GM19467 (cell line): ENCODE data around the gene GAMT.

Experiments used
- ATAC-seq: cut with Tn5 transposase; IDR thresholded peaks from one replicate; pipeline ENCODE4 v1.9.1; 2021; ENCODE audit warnings: mild to moderate bottlenecking, moderate library complexity; ENCODE audit not compliant: unreplicated experiment

Gene GAMT

GRCh38 chr19:1418951-1419738 lies 17.8 kb upstream of the GAMT start:
- ATAC-seq: no peak

DNA sequence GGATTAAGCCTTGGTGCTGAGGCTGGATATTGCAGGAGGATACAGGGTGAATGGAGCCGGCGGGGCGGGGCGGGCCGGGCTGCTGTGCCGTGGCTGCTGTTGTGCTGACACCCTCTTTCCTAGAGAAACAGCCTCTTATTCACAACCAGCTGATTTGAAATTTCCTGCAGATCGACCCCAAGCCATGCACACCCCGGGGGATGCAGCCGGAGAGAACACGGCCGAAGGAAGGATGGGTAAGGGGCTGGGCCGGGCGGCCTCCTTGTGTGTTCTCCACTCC lies 17.1 kb upstream of the GAMT start:
- no peak for ATAC-seq

DNA sequence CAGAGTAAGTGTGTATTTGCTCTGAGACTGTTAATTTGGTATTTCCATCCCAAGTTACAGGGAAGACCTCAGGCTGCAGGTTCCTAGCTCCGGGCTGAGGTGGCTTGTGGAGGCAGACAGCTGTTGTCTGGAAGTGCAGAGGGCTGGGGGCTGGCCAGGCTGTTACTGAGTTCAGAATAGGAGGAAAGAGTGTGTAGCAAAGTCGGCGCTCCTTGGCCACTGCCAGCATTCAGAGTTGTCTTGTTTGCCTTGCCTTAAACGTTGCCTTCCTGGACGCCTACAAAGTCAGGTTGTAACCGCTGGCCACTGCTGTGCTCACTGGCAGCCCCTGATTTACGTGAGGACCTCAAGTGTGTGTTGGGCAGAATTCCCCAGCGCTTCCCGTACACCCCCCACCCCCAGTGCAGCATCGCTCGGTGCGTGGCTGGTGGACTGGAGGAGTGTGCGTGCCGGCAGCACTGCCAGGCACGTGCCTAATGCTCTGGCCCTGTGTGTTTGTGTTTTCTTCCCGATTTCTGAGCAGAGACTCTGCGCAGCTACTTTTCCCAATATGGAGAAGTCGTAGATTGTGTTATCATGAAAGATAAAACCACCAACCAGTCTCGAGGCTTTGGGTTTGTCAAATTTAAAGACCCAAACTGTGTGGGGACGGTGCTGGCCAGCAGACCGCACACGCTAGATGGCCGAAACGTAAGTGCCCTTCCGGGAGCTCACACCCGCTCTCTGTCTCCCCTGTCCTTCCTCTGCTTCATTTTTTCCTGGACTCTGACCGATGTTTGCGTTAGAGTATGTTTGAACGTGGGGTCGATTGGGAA lies 16.5 kb upstream of the GAMT start:
- no peak for ATAC-seq

DNA sequence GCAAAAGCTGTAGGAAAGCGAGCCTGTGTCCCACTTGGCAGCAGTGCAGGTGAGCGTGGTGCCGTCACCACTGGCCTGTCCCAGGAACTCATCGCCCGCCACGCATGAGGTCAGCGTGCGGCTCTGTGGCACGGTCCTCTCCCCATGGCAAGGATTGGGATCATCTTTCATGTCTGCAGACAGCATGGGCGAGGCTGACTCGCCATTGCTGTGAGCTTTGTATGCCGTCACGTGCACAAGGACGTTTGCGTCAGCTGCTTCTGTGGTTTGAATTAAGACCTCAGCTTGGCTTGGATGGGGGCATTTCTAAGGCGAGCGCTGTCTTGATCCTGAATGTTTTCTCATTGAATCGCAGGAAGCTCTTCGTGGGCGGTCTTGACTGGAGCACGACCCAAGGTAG lies 15.8 kb upstream of the GAMT start:
- ATAC-seq: no peak

- ATAC-seq: no peak
Measured at GRCh38 chr19:1416014-1416841, 14.9 kb upstream of the GAMT start.

DNA sequence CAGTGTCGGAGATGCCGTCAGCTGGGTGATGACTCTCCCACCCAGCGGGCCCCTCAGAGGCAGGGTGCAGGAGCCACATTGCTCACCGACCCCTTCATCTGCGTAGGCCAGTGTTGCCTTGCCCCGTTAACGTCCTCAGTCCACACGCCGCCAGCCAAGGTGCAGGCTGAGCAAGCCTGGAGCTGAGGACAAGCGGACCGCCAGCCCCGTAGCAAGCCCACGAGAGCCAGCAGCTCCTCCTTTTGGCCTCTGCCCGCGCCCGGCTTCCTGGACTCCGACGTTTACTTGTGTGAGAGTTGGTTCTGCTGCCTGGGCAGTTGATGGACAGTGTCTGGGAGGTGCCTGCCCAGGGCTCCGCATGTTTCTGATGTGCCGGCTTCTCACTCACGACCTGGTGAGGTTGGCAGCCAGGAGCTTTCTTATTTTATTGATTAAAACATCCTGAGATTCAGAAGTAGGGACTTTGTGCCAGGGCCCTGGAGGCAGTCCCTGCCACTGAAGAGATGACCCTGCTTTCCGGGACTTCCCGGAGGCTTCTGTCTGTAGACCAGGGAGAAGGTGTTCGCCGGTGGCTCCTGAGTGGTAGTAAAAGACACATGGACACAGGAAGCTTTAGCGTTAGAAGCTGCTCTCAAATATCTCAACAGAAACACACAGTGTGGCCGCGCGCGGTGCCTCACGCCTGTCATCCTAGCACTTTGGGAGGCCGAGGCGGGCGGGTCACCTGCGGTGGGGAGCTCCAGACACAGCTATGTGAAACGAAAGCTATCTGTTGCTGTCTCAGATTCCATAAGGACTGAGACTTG lies 11.9 kb upstream of the GAMT start:
- no peak for ATAC-seq

GRCh38 chr19:1412323-1412923 lies 11.1 kb upstream of the GAMT start:
- no peak for ATAC-seq

DNA sequence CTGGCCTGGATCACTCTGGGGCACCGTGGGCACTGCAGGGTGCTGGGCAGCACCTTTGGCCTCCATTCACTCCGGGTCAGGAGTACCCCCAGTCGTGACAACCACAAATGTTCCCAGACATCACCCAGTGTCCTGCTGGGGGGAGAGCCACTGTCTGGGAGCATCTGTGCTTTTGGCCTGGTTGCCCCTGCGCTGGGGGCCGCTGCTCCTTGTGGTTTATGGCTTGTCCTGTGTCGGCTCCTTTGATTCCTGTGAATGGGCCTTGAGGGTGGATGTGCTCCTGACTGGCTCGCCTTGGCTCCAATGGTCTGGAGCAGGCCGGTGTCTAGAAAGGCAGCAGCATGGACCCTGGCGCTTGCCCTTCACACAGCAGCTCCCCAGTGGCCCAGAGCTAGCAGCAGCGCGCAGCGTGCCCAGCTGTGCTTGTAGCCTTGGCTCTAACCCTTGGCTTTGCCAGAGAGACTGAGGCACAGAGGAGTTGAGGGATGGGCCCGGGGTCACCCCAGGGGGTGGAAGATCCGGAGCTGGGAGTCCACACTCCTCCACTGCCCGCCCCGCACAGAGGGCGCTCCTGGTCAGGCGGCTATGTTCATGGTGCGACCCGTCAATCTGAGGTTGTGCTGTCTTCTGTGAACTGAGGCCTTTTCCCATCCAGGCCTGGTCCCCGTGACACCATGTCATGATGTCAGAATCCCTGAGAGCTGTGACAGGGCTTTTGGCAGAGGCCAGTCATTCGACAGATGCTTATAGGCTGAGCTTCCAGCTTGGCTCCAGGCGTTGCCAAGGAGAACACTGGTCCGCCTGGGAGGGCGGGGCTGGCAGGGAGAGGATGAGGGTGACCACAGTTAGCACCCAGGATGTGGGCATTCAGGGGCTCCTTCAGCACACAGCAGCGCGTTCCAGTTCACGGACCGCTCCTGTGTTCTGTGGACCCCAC lies 10.2 kb upstream of the GAMT start:
- ATAC-seq: no peak

DNA sequence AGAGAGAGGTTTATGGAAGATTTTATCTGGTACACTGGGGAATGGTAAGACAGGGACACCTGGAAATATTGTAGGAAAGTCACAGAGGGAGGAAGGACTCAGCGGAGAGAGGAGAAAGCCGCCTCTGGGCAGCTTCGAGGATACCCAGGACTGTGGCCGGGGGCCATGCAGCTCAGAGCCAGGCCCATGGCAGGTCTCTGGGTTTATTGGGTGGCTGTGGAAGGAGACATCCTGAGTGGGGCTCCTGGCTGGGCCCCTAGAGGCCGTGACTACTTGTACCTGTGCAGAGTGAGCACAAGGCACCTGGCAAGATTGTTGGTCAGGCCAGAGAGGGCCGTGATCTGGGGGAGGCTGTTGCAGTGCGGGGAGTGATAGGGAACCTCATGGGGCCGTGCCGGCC lies 9.4 kb upstream of the GAMT start:
- ATAC-seq: no peak

GRCh38 chr19:1410136-1410786 lies 8.9 kb upstream of the GAMT start:
- ATAC-seq: no peak

DNA sequence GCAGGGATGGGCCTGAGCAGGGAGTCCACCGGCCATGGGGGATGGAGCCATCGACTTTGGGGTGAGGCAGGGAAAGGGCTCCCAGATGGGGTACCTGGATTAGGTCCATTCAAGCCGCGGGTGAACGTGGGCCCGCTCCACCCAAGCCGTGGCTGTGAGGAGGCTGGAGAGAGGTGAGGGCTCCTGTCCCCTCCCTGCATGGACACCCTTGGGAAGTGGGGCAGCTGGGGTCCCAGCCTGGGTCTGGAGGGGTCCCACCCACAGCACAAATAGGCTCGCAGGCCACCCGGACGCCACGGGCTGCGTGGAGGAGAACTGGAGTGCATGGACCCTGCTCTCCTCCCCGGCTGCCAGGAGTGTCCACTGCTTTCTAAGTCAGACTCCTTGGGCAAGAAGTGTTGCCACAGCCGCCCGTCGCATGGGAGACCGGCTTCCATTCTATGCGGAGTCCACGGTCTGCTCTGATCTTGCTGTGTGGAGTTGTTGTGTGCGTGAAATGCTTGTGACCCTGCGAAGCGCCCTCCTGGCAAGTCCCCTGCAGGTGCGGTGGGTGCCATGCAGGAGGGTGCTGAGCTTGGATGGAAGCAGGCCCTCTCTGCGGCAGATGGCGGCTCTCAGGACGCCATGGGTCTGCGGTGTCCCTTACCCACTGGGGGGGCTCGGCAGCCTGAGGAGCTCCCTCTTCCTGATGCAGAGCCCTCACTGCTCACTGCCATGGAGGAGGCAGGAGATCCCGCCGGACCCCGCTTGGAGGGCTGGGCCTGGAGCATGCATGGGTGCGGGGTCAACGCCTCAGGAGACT lies 8.1 kb upstream of the GAMT start:
- no peak for ATAC-seq

DNA sequence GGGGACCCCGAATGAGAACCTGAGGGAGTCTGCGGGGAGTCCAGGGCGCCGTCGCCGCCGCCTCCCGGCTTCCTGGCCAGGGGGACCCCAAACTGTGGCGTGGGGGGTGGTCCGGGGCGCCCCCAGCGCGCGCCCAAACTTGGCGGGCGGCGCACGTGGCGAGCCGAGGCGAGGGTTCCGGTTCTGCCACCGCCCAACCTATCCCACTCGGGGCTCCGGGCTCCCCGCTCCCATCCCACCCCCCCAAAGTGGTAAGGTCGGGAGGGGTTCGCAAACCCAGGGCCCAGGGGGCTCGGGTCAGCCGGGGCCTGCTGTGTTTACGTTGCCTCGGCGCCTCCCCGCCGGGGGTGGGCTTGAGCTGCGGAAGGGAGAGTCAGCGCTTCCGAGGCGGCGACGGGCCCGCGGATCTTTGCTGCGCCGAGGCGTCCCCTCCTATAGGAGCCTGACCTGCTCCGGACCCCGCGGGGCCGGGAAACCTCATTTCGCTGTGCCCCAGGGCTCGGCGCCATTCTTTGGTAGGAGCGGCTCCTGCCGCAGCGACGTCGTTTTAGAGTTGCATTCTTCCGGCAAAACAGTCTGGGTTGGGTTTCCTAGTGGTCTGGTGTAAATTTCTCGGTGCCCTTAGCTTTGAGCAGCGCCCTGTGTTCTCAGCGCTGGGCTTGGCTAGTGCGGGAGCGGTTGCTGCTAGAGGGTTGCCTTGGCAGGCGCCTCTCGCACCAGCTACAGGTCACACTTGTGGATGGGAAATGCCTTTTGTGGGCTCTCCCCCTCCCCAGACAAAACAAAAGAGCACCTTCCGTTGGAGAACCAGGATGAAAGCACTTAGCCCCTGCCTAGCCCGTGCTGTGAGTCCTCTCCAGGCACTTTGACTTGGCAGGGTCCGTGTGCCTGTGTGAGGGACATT lies 7.2 kb upstream of the GAMT start:
- ATAC-seq: no peak

- peak; percentile 26 for ATAC-seq
Measured at GRCh38 chr19:1407528-1408299, 6.4 kb upstream of the GAMT start, which contains the start of gene DAZAP1. TSS of gene DAZAP1 (plus strand) at chr19:1407586. CDS start at chr19:1407774, 188 bp downstream.

GRCh38 chr19:1406774-1407527 lies 5.6 kb upstream of the GAMT start:
- peak; percentile 73 for ATAC-seq

DNA sequence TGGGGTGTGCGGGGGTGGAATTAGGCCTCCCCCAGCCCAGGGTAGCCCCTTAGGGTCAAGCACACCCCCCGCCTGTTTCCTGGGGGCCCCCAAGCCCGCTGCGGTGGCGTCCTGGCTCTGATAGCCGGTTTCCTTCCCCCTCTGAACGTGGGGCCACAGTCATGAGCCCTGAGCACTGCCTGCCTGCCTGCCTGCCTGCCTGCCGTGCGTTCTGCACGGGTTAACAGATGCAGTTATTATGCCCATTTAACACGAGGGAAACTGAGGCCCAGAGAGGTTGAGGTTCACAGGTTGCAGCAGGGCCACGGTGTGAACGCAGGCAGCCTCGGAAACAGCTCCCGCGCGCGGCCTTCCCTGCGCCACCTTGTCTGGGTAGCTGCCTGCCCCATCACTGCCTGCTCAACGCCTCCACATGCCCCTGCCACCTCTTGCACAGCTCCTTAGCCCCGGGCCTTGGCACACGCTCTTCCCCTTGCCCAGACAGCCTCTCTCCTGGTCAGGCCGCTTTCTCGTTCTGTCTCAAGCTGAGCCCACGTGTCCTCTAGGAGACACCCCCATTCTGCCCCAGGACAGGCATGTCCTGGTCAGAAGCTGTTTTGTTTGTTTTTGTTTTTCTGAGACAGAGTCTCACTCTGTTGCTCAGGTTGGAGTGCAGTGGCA lies 1.2 kb upstream of the GAMT start:
- no peak for ATAC-seq
